GM12801 (cell line): ENCODE data around the gene PARVB.

ENCODE experiments used
- TF ChIP-seq, protein P1 (sequence below): IDR thresholded peaks from one replicate; pipeline ENCODE4 v1.5.1; 2011; ENCODE audit warnings: control low read depth; ENCODE audit not compliant: insufficient read length; ENCODE audit errors: extremely low read depth

PARVB gene

DNA sequence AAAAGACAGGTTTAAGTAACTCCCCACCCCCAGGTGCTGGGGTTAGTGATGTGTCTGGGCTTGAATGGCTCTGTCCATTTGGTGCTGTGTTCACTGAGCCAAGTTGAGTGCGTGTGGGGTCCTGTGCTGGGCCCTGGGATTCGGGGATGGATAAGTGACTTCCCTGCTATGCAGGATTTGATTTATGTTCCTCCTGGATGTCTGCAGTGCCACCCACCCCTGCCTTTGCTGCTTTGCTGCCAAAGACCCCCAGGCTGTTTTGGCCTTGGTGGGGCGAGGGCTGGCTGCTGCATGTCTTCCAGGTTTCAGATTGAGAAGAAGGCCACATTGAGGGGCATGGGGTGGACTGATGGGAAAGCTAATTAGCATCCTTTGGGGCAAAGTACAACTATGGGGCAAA, 78.8 kb downstream of the PARVB start:
- TF ChIP-seq, protein P1, sequence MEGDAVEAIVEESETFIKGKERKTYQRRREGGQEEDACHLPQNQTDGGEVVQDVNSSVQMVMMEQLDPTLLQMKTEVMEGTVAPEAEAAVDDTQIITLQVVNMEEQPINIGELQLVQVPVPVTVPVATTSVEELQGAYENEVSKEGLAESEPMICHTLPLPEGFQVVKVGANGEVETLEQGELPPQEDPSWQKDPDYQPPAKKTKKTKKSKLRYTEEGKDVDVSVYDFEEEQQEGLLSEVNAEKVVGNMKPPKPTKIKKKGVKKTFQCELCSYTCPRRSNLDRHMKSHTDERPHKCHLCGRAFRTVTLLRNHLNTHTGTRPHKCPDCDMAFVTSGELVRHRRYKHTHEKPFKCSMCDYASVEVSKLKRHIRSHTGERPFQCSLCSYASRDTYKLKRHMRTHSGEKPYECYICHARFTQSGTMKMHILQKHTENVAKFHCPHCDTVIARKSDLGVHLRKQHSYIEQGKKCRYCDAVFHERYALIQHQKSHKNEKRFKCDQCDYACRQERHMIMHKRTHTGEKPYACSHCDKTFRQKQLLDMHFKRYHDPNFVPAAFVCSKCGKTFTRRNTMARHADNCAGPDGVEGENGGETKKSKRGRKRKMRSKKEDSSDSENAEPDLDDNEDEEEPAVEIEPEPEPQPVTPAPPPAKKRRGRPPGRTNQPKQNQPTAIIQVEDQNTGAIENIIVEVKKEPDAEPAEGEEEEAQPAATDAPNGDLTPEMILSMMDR: no peak

DNA sequence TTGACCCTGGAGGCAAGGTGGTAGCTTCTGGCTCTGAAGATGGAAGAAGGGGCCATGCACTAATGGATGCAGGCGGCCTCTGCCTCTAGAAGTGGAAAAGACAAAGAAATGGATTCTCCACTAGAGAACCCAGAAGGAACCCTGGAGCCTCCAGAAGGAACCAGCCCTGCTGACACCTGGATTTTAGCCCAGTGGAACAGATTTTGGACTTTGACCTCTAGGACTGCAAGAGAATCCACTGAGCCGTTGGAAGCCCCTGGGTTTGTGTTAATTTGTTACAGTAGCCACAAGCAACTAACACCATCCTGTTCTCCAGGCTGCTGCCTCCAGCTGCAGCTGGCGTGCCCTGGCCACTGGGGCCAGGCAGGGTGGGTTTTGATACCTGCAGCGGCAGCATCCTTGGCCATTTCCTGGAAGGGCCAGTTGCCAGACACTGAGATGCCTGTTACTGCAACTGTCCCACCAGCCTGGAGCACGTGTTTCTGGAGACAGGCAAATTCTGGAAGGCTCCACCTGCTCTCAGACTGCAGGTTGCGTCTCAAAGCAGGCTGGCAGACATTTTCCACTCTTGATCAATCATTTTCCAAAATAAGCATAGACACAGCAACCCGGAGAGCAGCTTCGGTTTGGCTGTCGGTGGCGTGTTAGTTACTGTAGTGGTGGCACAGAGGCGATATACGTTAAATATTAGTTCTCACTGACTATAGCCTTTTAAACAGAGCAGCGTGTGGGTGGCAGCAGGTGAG, 79.8 kb downstream of the PARVB start:
- TF ChIP-seq, protein P1: no peak

DNA sequence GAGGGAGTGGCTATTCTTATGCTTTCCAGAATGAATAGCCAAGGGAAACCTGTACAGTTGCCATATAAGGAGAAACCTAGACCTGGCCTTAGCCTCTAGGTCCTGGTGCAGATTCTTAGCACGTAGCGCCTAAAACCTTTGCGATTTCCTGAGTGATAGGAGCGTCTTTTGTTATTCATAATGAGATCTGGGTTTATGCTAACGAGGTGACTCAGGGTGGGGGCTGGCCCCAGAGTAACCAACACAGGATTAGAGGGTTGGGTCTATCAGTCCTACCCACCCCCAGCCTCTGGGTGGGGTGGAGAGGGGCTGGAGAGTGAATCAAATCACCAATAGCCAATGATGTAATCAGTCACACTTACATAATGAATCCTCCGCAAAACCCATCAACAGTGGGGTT, 83.2 kb downstream of the PARVB start:
- TF ChIP-seq, protein P1: no peak

DNA sequence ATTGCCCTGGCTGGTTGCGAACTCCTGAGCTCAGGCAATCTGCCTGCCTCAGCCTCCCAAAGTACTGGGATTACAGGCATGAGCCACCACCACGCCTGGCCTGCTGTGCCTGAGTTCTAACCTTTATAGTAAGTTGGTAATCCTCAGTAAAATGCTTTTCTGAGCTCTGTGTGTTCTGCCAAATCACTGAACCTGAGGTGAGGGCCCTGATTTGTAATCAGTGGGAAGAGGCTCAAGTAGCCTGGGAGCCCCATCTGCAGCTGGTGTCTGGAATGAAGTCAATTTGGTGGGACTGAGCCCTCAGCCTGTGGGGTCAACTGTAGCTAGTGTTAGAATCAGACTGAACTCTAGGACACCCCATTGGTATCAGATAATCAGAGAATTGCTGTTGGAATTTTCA, 84.0 kb downstream of the PARVB start:
- TF ChIP-seq, protein P1: no peak

DNA sequence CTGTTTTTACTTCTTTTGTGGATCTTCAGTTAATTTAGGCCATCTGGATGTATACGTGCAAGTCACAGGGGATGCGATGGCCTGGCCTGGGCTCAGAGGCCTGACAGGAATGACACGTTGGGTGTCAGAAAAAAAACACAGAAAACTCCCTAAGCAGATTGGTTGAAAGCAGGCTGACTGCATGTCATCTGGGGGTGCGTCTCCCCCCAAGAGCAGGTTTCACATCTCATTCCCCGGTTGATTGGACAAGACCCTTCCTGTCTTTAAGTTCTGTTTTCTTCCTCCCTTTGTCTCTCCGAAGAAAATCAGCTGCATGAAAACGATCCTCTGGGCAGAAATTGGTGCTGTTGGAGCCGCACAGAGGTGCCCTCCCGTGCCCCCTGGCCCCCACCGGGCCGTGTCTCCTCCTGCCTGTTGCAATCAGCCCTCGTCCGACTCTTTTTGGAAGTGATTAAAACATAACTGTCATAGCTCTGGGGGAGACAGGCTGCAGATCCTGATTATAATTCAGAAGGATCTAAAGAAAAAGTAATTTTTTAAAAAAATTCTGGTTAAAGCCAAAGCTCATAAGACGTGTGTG, 84.8 kb downstream of the PARVB start:
- TF ChIP-seq, protein P1: no peak

DNA sequence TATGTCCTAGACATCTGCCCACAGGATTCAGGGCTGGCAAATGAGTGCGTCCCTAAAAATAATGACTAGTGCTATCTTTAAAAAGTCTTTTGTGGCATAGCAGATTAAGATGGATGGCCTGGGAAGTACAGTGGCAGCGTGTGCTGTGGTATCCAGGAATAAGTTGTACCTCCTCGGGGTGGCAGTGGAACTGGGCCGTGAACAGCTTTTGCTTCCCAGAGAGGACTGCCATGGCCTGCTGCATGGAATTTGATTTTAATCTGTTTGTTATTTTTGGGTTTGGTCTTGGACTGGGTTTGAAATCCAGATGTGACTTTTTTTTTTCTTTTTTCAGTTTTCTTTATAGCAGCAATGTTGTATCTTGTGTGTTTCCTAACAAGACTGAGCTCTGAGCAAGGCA, 85.3 kb downstream of the PARVB start:
- TF ChIP-seq, protein P1: no peak

DNA sequence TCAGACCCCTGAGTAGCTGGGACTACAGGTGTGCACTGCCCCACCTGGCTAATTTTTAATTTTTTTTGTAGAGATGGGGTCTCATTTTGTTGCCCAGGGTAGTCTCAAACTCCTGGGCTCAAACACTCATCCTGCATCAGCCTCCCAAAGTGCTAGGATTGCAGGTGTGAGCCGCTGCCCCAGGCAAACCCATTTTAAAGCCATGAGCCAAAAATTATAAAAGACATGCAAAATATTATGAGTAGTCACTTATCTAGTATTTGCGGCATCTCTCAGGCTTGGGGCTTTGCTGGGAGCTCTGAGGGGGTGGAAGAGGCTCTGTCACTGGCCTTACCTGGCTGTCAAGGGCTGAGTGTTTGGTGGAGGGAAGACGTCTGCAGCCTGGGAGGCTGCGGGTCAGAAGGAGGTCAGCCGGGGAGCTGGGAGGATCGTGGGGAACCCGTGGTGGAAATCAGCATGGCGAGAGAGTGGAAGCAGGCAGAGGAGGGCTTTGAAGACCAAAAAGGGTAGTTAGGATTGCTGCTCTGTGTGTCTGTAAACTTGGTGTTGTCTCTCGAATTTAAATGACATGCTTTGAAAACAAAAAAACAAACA, 87.6 kb downstream of the PARVB start:
- TF ChIP-seq, protein P1: no peak
